Renal pelvis (tissue), 4 donors: ENCODE data around the gene NDUFS8. TPM values are rescaled to one million over a fixed set of nuclear protein-coding genes. Genes with fewer than 3 reads are reported as not detected.

ENCODE experiments used
- DNase-seq: peaks from one replicate; pipeline ENCODE4 v3.0.0-alpha.2; 2013
- polyA plus RNA-seq, 3 donors: library from polyadenylated mRNA; unstranded; fragments of 120-200 nt; gene quantifications; one replicate each; pipeline ENCODE4 v1.2.1, GENCODE V29; 2013; ENCODE audit not compliant: insufficient read length in 3 of 3

NDUFS8 gene
- polyA plus RNA-seq, 3 donors: 98.1 to 119 (median 119) TPM

- no peak for DNase-seq
These were observed 17.5 kb upstream of the NDUFS8 start for GRCh38 chr11:68012843-68013610.

GRCh38 chr11:68013611-68014156, 16.8 kb upstream of the NDUFS8 start:
- DNase-seq: no peak

- no peak for DNase-seq
These were observed 16.1 kb upstream of the NDUFS8 start for GRCh38 chr11:68014157-68014946.

- no peak for DNase-seq
These were observed 15.5 kb upstream of the NDUFS8 start for GRCh38 chr11:68014947-68015447.

- no peak for DNase-seq
These were observed 15.0 kb upstream of the NDUFS8 start for GRCh38 chr11:68015467-68015866.

GRCh38 chr11:68016161-68016903, 14.1 kb upstream of the NDUFS8 start:
- DNase-seq: no peak

GRCh38 chr11:68016904-68017817, 13.3 kb upstream of the NDUFS8 start:
- DNase-seq: no peak

- no peak for DNase-seq
These were observed 12.3 kb upstream of the NDUFS8 start for GRCh38 chr11:68017980-68018729.

GRCh38 chr11:68018730-68019190, 11.7 kb upstream of the NDUFS8 start:
- no peak for DNase-seq

GRCh38 chr11:68019486-68019885, 11.0 kb upstream of the NDUFS8 start:
- DNase-seq: no peak

GRCh38 chr11:68020575-68020974, 9.9 kb upstream of the NDUFS8 start:
- DNase-seq: no peak

- DNase-seq: no peak
These were observed 9.2 kb upstream of the NDUFS8 start for GRCh38 chr11:68021167-68021787.

- no peak for DNase-seq
These were observed 8.0 kb upstream of the NDUFS8 start for GRCh38 chr11:68022531-68022930.

GRCh38 chr11:68024508-68024907, 6.0 kb upstream of the NDUFS8 start:
- no peak for DNase-seq

GRCh38 chr11:68025047-68025446, 5.4 kb upstream of the NDUFS8 start:
- no peak for DNase-seq

GRCh38 chr11:68026391-68027105, 3.9 kb upstream of the NDUFS8 start:
- DNase-seq: no peak

GRCh38 chr11:68027667-68028066, 2.8 kb upstream of the NDUFS8 start:
- no peak for DNase-seq

- DNase-seq: no peak
These were observed 1.5 kb upstream of the NDUFS8 start for GRCh38 chr11:68028802-68029545.
